GM12873 (cell line): ENCODE data around the gene PACC1.

Experiments used
- CTCF ChIP-seq: IDR thresholded peaks from 2 replicates; pipeline ENCODE4 v1.5.1; 2012; ENCODE audit warnings: low read depth, mild to moderate bottlenecking, moderate library complexity, low read length, control low read depth; ENCODE audit not compliant: insufficient read depth; ENCODE audit errors: missing control alignments

Gene PACC1

GRCh38 chr1:212386029-212386428, 28.7 kb downstream of the PACC1 start:
- TF ChIP-seq CTCF: no peak

DNA sequence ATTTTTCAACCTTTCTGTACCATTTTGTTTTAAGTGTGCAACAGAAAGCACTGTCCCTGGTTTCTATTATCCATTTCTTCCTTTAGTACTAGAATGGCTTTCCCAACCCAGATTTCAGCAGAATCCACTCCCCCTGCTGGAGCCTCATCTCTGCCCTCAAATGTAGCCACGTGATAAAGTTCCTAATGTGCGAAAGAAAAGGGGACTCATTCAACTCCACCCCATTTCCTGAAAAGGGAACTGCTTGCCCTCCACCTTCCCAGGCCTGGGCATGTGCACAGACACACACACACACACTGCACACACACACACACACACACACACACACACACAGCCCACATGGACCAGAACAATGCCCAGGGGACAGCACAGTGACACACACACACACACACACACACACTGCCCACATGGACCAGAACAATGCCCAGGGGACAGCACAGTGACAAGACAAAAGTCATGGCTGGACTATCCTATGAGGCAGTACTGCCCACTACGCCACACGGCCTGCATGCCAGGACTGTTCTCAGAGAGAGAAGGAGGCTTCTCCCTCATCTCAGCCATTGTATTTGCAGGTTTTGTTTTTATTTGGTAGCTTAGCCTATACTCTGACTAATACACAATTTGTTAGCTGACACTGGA, 33.2 kb downstream of the PACC1 start:
- TF ChIP-seq CTCF: no peak

DNA sequence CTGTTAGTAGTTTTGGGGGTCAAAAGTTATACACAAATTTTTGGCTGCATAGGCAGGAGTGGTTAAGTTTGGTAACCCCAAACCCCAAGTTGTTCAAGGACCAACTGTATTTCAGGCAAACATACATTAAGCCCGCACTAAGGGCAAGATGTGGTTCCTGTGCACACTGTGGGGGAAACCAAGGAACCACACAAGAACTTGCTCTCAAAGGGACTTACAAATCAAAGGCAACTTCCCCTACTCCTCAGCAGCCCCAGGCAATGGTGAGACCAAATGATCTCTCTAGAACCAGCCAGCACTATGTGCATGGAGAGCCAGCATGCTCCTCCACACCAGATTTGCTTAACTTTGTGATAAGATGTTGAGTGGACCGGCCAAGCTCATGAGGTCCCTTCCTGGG, 35.3 kb downstream of the PACC1 start:
- TF ChIP-seq CTCF: no peak

GRCh38 chr1:212377644-212378043, 37.0 kb downstream of the PACC1 start:
- TF ChIP-seq CTCF: no peak

- no peak for TF ChIP-seq CTCF
These were observed 38.7 kb downstream of the PACC1 start for GRCh38 chr1:212375986-212376385.

DNA sequence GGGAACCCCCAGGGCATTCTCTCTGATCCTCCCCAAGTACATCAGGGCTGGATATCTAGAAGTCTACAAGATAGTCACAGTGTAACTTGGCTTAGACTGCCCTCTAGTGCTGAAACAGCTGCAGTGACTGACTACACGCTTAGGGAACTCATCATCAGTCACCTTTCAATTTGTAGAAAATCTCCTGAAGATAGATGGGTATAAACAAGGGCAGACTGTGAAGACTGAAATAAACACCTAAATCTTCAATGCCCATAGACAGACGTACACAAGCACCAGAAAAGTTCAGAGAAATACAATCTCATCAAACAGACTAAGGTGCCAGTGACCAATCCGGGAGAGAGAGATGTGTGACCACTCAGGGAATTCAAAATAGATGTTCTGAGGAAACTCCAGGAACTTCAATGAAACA, 46.6 kb downstream of the PACC1 start:
- TF ChIP-seq CTCF: peak; percentile 93

DNA sequence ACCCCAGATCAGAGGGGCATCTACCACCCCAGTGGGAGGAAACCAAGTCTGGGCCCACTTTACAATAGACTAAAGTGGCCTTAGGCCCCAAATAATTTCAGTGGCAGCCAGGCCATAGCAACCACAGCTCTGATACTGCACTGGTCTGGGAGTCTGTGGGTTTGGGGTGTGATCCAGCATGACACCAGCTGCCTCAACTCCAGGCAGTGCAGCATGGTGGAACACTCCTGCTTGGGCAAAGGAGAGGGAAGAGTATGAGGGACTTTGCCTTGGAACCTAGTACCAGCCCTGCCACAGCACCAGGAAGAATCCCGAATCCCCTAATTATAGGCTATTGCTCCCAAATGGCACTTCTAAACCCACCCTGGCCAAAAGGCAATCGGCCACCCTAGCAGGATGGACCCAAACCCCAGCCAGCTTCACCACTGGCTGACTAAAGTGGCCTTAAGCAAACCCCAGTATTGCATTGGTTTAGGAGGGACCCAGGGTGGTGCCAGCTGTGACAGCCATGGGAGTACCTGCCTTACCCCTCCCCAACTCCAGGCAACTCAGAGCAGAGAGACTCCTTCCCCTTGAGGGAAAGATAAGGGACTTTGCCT, 47.1 kb downstream of the PACC1 start:
- no peak for TF ChIP-seq CTCF
